Mesothelial cell of epicardium (in vitro differentiated cells): ENCODE results near the gene LHX4. TPM values are rescaled to one million over a fixed set of nuclear protein-coding genes. Genes with fewer than 3 reads are reported as not detected.

Experiments used
- DNase-seq, 2 experiments: peaks; one replicate each; pipeline ENCODE4 v3.0.0; 2021; ENCODE audit warnings: low spot score in 2 of 2; ENCODE audit not compliant: unreplicated experiment in 2 of 2
- H3K27ac Mint-ChIP-seq: 2 replicates; pipeline ENCODE4 v1.8.0; 2021; ENCODE audit warnings: mixed read lengths
- H3K27me3 Mint-ChIP-seq: 2 replicates; pipeline ENCODE4 v1.8.0; 2021; ENCODE audit warnings: low read depth, mixed read lengths
- H3K36me3 Mint-ChIP-seq: 2 replicates; pipeline ENCODE4 v1.8.0; 2021; ENCODE audit warnings: mixed read lengths
- H3K4me1 Mint-ChIP-seq: 2 replicates; pipeline ENCODE4 v1.8.0; 2021; ENCODE audit warnings: mixed read lengths
- H3K4me3 Mint-ChIP-seq: 2 replicates; pipeline ENCODE4 v1.8.0; 2021; ENCODE audit warnings: mild to moderate bottlenecking, moderate library complexity, mixed read lengths
- H3K9me3 Mint-ChIP-seq: 2 replicates; pipeline ENCODE4 v1.8.0; 2021; ENCODE audit warnings: mixed read lengths
- total RNA-seq: library from RNA; stranded (reverse); gene quantifications from 3 replicates; pipeline ENCODE4 v1.2.1, GENCODE V29; 2021
- TF ChIP-seq, protein P1 (sequence below): fragments of 200-600 bp; sonication (generic); IDR thresholded peaks from one replicate; pipeline ENCODE4 v1.5.0; 2021; ENCODE audit warnings: antibody characterized with exemption; ENCODE audit not compliant: unreplicated experiment

The LHX4 gene
- total RNA-seq, 1 donor from 2014 or later, result 0.54 TPM

GRCh38 chr1:180255536-180256340, 25.7 kb downstream of the LHX4 start:
- no peak for DNase-seq
- no peak overlapping the region for H3K4me3 Mint-ChIP-seq
- H3K27me3 Mint-ChIP-seq, result peaks cover 47% of the 10 kb centered on the region
- no peaks in the 10 kb centered on the region for H3K9me3 Mint-ChIP-seq
- H3K4me1 Mint-ChIP-seq, result no peaks in the 10 kb centered on the region
- no peak overlapping the region for H3K27ac Mint-ChIP-seq
- H3K36me3 Mint-ChIP-seq, result no peaks in the 10 kb centered on the region
- TF ChIP-seq, protein P1, sequence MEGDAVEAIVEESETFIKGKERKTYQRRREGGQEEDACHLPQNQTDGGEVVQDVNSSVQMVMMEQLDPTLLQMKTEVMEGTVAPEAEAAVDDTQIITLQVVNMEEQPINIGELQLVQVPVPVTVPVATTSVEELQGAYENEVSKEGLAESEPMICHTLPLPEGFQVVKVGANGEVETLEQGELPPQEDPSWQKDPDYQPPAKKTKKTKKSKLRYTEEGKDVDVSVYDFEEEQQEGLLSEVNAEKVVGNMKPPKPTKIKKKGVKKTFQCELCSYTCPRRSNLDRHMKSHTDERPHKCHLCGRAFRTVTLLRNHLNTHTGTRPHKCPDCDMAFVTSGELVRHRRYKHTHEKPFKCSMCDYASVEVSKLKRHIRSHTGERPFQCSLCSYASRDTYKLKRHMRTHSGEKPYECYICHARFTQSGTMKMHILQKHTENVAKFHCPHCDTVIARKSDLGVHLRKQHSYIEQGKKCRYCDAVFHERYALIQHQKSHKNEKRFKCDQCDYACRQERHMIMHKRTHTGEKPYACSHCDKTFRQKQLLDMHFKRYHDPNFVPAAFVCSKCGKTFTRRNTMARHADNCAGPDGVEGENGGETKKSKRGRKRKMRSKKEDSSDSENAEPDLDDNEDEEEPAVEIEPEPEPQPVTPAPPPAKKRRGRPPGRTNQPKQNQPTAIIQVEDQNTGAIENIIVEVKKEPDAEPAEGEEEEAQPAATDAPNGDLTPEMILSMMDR, result no peak

- Mint-ChIP-seq H3K27me3 (peaks cover 48% of the 10 kb centered on the region), H3K36me3 (no peaks in the 10 kb centered on the region), H3K4me1 (no peaks in the 10 kb centered on the region), H3K9me3 (no peaks in the 10 kb centered on the region), H3K27ac (no peak overlapping the region), H3K4me3 (no peak overlapping the region)
- TF ChIP-seq, protein P1, result no peak
- no peak for DNase-seq
These were observed 26.4 kb downstream of the LHX4 start for GRCh38 chr1:180256341-180257027.

DNA sequence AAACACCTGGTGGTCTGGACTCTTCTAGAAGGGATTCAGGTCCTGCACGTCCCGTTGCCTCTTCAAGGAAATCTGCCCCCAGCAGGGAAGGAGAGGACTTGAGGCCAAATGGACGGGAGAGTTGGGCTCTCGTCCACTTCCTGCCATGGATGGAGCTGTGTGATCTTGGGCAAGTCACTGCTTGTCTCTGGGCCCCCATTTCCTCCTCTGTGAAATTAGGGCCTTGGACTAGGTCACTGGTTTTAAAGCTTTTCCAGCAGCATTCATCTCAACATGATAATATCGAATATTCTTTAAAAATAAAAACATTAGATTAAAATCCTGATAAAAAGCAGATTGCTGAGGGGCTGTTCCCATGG, 26.9 kb downstream of the LHX4 start:
- TF ChIP-seq, protein P1, result no peak
- H3K9me3 Mint-ChIP-seq, result no peaks in the 10 kb centered on the region
- H3K27ac Mint-ChIP-seq, result no peak overlapping the region
- no peaks in the 10 kb centered on the region for H3K36me3 Mint-ChIP-seq
- peaks cover 50% of the 10 kb centered on the region for H3K27me3 Mint-ChIP-seq
- no peak for DNase-seq
- H3K4me3 Mint-ChIP-seq, result no peak overlapping the region
- no peaks in the 10 kb centered on the region for H3K4me1 Mint-ChIP-seq

- TF ChIP-seq, protein P1, result no peak
- Mint-ChIP-seq H3K27ac (no peak overlapping the region), H3K4me1 (peaks cover 3% of the 10 kb centered on the region), H3K36me3 (no peaks in the 10 kb centered on the region), H3K4me3 (no peak overlapping the region), H3K27me3 (peaks cover 50% of the 10 kb centered on the region), H3K9me3 (no peaks in the 10 kb centered on the region)
- DNase-seq, result no peak
These were observed 27.4 kb downstream of the LHX4 start for GRCh38 chr1:180257486-180257885.

GRCh38 chr1:180258290-180258689, 28.2 kb downstream of the LHX4 start:
- H3K27me3 Mint-ChIP-seq, result peaks cover 50% of the 10 kb centered on the region
- no peak for DNase-seq
- H3K4me1 Mint-ChIP-seq, result peaks cover 11% of the 10 kb centered on the region
- no peaks in the 10 kb centered on the region for H3K36me3 Mint-ChIP-seq
- H3K9me3 Mint-ChIP-seq, result no peaks in the 10 kb centered on the region
- H3K4me3 Mint-ChIP-seq, result no peak overlapping the region
- TF ChIP-seq, protein P1, result no peak
- H3K27ac Mint-ChIP-seq, result no peak overlapping the region
